K562 (cell line): ENCODE results near the gene XPR1. TPM values are rescaled to one million over a fixed set of nuclear protein-coding genes. Genes with fewer than 3 reads are reported as not detected.

Experiments
- ARID1B ChIP-seq: fragments of 450-650 bp; IDR thresholded peaks from 2 replicates; pipeline ENCODE4 v1.6.1; 2016; ENCODE audit warnings: antibody characterized with exemption, mild to moderate bottlenecking, inconsistent platforms
- ATF1 ChIP-seq, 2 experiments: fragments of 450-650 bp in 1 of 2; IDR thresholded peaks; 2 replicates each; pipeline ENCODE4 v1.6.1; 2016; ENCODE audit warnings: missing compliant biosample characterization in 1 of 2, missing genetic modification characterization in 1 of 2
- BCOR ChIP-seq: fragments of 450-650 bp; IDR thresholded peaks from 2 replicates; pipeline ENCODE4 v1.6.1; 2016
- CGGBP1 ChIP-seq: fragments of 250-450 bp; sonication (Bioruptor Pico); IDR thresholded peaks from 2 replicates; pipeline ENCODE4 v1.9.0; 2021; ENCODE audit warnings: mild to moderate bottlenecking
- CUX1 ChIP-seq: fragments of 200-800 bp; sonication (Bioruptor generic); IDR thresholded peaks from 2 replicates; pipeline ENCODE4 v1.6.1; 2016; ENCODE audit warnings: missing genetic modification characterization, missing compliant biosample characterization
- JUNB ChIP-seq: fragments of 450-650 bp; formaldehyde crosslinking; conservative IDR thresholded peaks from 2 replicates; pipeline ENCODE4 v1.4.0; 2020; ENCODE audit warnings: mild to moderate bottlenecking
- KDM1A ChIP-seq, 2 experiments: fragments of 450-650 bp; IDR thresholded peaks; 2 replicates each; pipeline ENCODE4 v1.6.1; 2016; ENCODE audit warnings: mild to moderate bottlenecking in 2 of 2
- MNT ChIP-seq, 2 experiments: fragments of 450-650 bp; conservative IDR thresholded peaks; 2 replicates each; pipeline ENCODE4 v1.6.1; 2017; ENCODE audit warnings: mild to moderate bottlenecking in 2 of 2, moderate library complexity in 2 of 2
- PATZ1 ChIP-seq: fragments of 250-450 bp; sonication (Bioruptor Pico); IDR thresholded peaks from 2 replicates; pipeline ENCODE4 v1.5.0; 2020; ENCODE audit warnings: mild to moderate bottlenecking, borderline replicate concordance
- PHF20 ChIP-seq: fragments of 450-650 bp; IDR thresholded peaks from 2 replicates; pipeline ENCODE4 v1.6.1; 2018; ENCODE audit not compliant: partially characterized antibody
- POLR2A ChIP-seq: fragments of 450-650 bp; conservative IDR thresholded peaks from 2 replicates; pipeline ENCODE4 v1.6.1; 2016
- PRPF4 ChIP-seq: fragments of 200-400 bp; formaldehyde crosslinking; IDR thresholded peaks from one replicate; pipeline ENCODE4 v1.6.1; 2017; ENCODE audit warnings: low read length, low read depth, mild to moderate bottlenecking; ENCODE audit not compliant: insufficient read depth, poor library complexity, severe bottlenecking
- RAD21 ChIP-seq, 2 experiments: fragments of 250-450 bp in 1 of 2; fragments of 450-650 bp in 1 of 2; sonication (Bioruptor Pico) in 1 of 2; formaldehyde crosslinking in 1 of 2; IDR thresholded peaks in 1 of 2; conservative IDR thresholded peaks in 1 of 2; 2 replicates each; pipeline versions ENCODE4 v1.4.0 to v1.8.0; 2020 to 2022; ENCODE audit warnings: mild to moderate bottlenecking in 2 of 2, moderate library complexity in 1 of 2
- RNF2 ChIP-seq: sonication (generic); IDR thresholded peaks from 2 replicates; pipeline ENCODE4 v1.6.1; 2016
- SMARCE1 ChIP-seq: fragments of 450-650 bp; IDR thresholded peaks from 2 replicates; pipeline ENCODE4 v1.7.1; 2016; ENCODE audit warnings: mild to moderate bottlenecking
- SRF ChIP-seq, 2 experiments: fragments of 250-450, 450-650 bp in 1 of 2; sonication (Bioruptor Pico) in 1 of 2; sonication (generic) in 1 of 2; formaldehyde crosslinking; IDR thresholded peaks; 2 replicates each; pipeline versions ENCODE4 v1.5.0 to v1.5.1; 2020 to 2022; ENCODE audit warnings: mild to moderate bottlenecking in 1 of 2, missing genetic modification reagents in 1 of 2
- TEAD4 ChIP-seq, 2 experiments: sonication (generic) in 1 of 2; formaldehyde crosslinking in 1 of 2; IDR thresholded peaks; 2 replicates each; pipeline versions ENCODE4 v1.6.1 to v1.8.0; 2012 to 2022; ENCODE audit warnings: borderline replicate concordance in 1 of 2, inconsistent platforms in 1 of 2, low read length in 1 of 2, mild to moderate bottlenecking in 1 of 2, missing genetic modification reagents in 1 of 2
- ZNF140 ChIP-seq: fragments of 250-450 bp; sonication (Bioruptor Pico); IDR thresholded peaks from 2 replicates; pipeline ENCODE4 v1.8.0; 2021; ENCODE audit warnings: moderate library complexity, mild to moderate bottlenecking, inconsistent platforms
- polyA plus RNA-seq, 8 experiments: library from polyadenylated mRNA; depleted of rRNA in 4 of 8; stranded (reverse) in 5 of 8; unstranded in 3 of 8; fragments of >200 nt; fragmentation: Nextera tagmentation in 2 of 8; fragmentation: Illumina TruSeq in 1 of 8; extraction: Ambion mirVana in 2 of 8; extraction: Trizol in 1 of 8; gene quantifications; 2 replicates each; pipeline versions ENCODE4 v1.2.1 to v1.2.3, GENCODE V29; 2011 to 2014; ENCODE audit warnings: inconsistent platforms in 1 of 8, missing spikeins in 1 of 8
- total RNA-seq, 7 experiments: library from RNA; depleted of rRNA in 6 of 7; stranded (reverse); fragments of >200 nt in 6 of 7; fragmentation: Illumina TruSeq in 2 of 7; extraction: Trizol in 2 of 7; gene quantifications; 2 replicates each; pipeline versions ENCODE4 v1.2.1 to v1.2.3, GENCODE V29; 2011 to 2021; ENCODE audit warnings: low replicate concordance in 1 of 7

XPR1 gene
- total and polyA plus RNA-seq, 9 of the 15 experiments (the other 6 are each of a cell fraction or from before 2014, with no cell fraction given) = 3.0 to 66.2 (median 38.6) TPM

GRCh38 chr1:180632326-180633056, 669 bp downstream of the XPR1 start (continued):
- TF ChIP-seq TEAD4 (IDR thresholded peaks at IDR 0.05; ENCODE audit: low read length) (no peak), TEAD4 (CRISPR knock-in tag; IDR thresholded peaks at IDR 0.05; ENCODE audit: borderline replicate concordance) (no peak), RAD21 (CRISPR knock-in tag; conservative IDR thresholded peaks at IDR 0.05 in 1 of 2, IDR thresholded peaks at IDR 0.05 in 1 of 2) (peak in 1 of 2 experiments; percentile 40; a peak in 2 of 4 replicates), CGGBP1 (CRISPR knock-in tag) (no peak; the same call in 1 of the 2 replicates), PATZ1 (CRISPR knock-in tag) (no peak), ARID1B (peak; percentile 22; the same call in 1 of the 2 replicates), MNT (conservative IDR thresholded peaks at IDR 0.05) (peak in 1 of 2 experiments; percentile 56; a peak in 1 of 4 replicates), PHF20 (peak; percentile 33), KDM1A (IDR thresholded peaks at IDR 0.05) (no peak), ZNF140 (CRISPR knock-in tag) (no peak), POLR2A (0 out of 2 replicates have a peak, but pooled peaks have one; percentile 37), ATF1 (CRISPR knock-in tag; IDR thresholded peaks at IDR 0.05) (no peak), ATF1 (tag; IDR thresholded peaks at IDR 0.05) (0 out of 2 replicates have a peak, but pooled peaks have one; percentile 13), JUNB (CRISPR knock-in tag) (no peak), CUX1 (CRISPR knock-in tag) (no peak), BCOR (peak; percentile 70), RNF2 (no peak; the same call in 1 of the 2 replicates), PRPF4 (no peak), SMARCE1 (no peak), SRF (CRISPR knock-in tag; IDR thresholded peaks at IDR 0.05) (no peak)
